ENCODE data around the gene DUS2.
"Not testable (repeated sequence)": the region's sequence is repeated elsewhere in the genome, so short reads cannot be mapped to it uniquely, and the experiment has no call there.

Gene DUS2

GRCh38 chr16:68003031-68003430 lies 20.1 kb upstream of the DUS2 start:
- TF ChIP-seq, protein P1, sequence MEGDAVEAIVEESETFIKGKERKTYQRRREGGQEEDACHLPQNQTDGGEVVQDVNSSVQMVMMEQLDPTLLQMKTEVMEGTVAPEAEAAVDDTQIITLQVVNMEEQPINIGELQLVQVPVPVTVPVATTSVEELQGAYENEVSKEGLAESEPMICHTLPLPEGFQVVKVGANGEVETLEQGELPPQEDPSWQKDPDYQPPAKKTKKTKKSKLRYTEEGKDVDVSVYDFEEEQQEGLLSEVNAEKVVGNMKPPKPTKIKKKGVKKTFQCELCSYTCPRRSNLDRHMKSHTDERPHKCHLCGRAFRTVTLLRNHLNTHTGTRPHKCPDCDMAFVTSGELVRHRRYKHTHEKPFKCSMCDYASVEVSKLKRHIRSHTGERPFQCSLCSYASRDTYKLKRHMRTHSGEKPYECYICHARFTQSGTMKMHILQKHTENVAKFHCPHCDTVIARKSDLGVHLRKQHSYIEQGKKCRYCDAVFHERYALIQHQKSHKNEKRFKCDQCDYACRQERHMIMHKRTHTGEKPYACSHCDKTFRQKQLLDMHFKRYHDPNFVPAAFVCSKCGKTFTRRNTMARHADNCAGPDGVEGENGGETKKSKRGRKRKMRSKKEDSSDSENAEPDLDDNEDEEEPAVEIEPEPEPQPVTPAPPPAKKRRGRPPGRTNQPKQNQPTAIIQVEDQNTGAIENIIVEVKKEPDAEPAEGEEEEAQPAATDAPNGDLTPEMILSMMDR (IDR thresholded peaks at IDR 0.05; ENCODE audit: extremely low read depth, missing control alignments), result no peak
- no peak for DNase-seq (ENCODE audit: low spot score)

- DNase-seq (ENCODE audit: low spot score), result no peak
- TF ChIP-seq, protein P1 (IDR thresholded peaks at IDR 0.05; ENCODE audit: extremely low read depth, missing control alignments), result no peak
Measured at GRCh38 chr16:68005211-68005610, 17.9 kb upstream of the DUS2 start.

DNA sequence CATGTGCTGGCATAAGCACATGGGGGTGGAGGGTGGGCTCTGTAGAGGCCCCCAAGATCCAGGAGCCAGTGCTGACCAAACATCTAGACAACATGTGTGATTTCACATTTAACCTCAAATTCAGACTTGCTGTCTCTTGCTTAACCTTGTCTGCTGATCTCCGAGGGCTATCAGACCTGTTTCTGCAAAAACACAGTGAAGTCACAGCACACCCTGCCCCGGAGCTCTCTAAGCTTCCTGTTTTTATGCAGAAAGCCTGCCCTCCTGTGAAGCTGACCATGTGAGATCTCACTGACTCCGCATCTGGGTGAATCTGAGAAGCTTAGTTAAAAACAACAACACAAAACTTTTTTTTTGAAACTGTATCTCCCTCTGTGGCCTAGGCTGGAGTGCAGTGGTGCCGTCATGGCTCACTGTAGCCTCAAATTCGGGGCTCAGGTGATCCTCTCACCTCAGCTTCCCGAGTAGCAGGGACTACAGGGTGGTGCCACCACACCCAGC lies 17.2 kb upstream of the DUS2 start:
- TF ChIP-seq, protein P1 (IDR thresholded peaks at IDR 0.05; ENCODE audit: extremely low read depth, missing control alignments), result no peak
- DNase-seq (ENCODE audit: low spot score), result no peak

DNA sequence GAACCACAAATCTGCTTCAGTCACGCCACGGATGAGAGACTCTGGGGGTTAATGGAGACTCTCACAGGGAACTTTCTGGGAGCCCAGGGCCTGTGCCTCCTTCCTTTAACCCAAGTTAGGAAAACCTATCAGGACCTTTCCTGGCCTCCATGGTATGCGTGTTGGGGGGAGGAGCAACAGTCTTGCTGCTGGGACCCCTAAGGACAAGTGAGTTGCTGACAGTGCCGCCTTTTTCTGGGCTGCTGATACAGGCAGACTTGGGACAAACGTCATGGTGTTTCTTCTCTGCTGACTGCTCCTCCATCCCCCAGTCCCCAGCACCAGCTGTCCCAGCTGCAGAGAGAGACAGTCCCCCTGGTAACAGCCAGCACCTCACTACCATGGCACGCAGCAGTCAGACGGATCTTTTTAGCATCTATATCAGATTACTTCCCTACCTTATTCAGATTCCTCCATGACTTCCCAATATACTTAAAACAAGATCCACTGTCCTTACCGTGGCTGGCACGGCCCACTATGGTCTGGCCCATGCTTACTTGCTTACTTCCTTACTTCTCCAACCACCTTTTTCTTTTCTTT lies 13.8 kb upstream of the DUS2 start:
- DNase-seq (ENCODE audit: low spot score), result no peak
- TF ChIP-seq, protein P1 (IDR thresholded peaks at IDR 0.05; ENCODE audit: extremely low read depth, missing control alignments), result no peak

GRCh38 chr16:68009872-68010271 lies 13.2 kb upstream of the DUS2 start:
- DNase-seq (ENCODE audit: low spot score), result not testable (repeated sequence)

GRCh38 chr16:68013440-68013839 lies 9.6 kb upstream of the DUS2 start:
- TF ChIP-seq, protein P1 (IDR thresholded peaks at IDR 0.05; ENCODE audit: extremely low read depth, missing control alignments), result no peak
- no peak for DNase-seq (ENCODE audit: low spot score)

GRCh38 chr16:68015681-68016080 lies 7.4 kb upstream of the DUS2 start, which contains the start of gene DPEP2NB:
Gene DPEP2NB (minus strand): TSS chr16:68015911. CDS start chr16:68015770, 141 bp downstream.
- TF ChIP-seq, protein P1 (IDR thresholded peaks at IDR 0.05; ENCODE audit: extremely low read depth, missing control alignments), result no peak
- no peak for DNase-seq (ENCODE audit: low spot score)

- DNase-seq (ENCODE audit: low spot score), result no peak
- TF ChIP-seq, protein P1 (IDR thresholded peaks at IDR 0.05; ENCODE audit: extremely low read depth, missing control alignments), result no peak
Measured at GRCh38 chr16:68019167-68019680, 3.9 kb upstream of the DUS2 start.

All from GM20000 (cell line).